GM19238 (cell line): ENCODE results near the gene ZNF365.
"Not testable (repeated sequence)": the region's sequence is repeated elsewhere in the genome, so short reads cannot be mapped to it uniquely, and the experiment has no call there.

Experiments
- DNase-seq: peaks from one replicate; pipeline ENCODE4 v3.0.0; 2011; ENCODE audit warnings: low spot score; ENCODE audit not compliant: insufficient read length

ZNF365 gene

DNA sequence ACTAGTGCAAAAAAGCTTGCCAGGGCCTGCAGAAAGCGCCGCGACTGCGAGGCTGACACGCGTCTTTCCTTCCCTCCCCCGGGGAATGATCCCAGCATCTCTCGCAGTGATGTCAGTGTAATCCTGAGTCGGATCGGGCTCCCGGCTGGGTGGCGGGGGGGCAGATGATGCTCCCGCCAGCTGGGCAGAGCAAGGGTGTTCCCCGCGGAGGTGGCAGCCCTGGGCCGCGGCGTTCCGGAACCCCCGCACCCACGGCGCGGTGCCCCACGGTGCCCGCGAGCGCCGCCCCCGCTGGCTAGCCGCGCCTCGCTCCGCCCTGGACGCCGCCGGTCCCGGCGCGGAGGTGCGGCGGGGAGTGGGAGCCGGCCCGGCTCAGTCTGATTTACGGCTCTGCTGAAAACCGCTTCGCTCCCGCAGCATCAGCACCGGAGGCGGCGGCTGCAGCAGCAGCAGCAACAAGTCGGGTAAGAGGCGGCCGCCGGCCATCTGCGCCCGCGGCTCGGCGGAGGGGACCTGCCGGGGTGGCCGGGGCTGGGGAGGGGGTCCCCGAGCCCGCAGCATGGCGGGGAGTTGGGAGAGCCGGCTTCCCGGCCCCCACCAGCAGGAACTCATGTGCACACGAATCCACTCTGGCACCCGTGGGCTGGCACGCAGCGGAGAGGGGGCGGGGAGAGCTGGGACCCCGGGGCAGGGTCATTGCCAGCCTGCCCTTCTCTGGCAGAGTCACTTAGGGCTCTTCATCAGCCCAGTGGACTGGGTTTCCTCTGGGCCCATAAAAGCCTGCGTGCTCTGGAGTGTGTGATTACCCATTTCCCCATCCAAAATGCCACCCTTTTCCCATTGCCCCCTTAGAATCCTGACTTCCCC lies at the start of gene ZNF365:
Gene ZNF365 (plus strand): TSS at position 375 of the 867 bp plus-strand sequence. CDS start 1,825 bp downstream, outside the sequence.
- no peak for DNase-seq

DNA sequence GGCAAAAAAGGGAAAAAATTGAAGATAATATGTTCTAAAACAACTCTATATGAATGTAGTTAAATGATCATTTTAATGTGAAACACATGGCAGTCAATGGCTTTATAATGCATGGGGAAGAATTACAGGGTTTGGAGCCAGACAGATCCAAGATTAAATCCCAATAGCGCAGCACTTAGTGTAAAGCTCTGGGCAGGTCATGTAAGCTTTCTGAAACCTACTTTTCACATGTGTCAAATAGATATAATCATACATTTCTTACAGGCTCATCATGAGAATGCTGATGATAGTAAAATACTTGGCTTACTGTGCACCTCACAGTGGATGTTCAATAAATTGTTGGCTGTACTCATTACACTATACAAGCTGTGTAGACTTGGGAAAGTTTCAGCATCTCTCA lies 48.0 kb upstream of the ZNF365 start:
- DNase-seq = no peak

DNA sequence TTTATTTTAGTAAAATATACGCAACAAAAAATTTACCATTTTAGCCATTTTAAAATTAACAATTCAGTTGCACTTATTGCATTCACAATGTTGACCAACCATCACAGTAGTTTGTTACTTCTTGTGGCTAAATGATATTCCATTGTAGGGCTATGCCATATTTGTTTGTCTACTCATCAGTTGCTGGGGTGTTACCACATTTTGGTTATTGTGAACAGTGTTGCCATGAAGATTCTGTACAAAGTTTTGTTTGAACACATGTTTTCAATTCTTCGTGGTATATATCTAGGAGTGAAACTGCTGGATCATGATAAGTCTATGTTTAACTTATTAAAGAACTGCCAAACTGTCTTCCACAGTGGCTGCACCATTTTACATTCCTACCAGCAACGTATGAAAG lies 46.3 kb upstream of the ZNF365 start:
- DNase-seq = no peak

- DNase-seq = no peak
Measured at GRCh38 chr10:62330213-62330612, 44.0 kb upstream of the ZNF365 start.

DNA sequence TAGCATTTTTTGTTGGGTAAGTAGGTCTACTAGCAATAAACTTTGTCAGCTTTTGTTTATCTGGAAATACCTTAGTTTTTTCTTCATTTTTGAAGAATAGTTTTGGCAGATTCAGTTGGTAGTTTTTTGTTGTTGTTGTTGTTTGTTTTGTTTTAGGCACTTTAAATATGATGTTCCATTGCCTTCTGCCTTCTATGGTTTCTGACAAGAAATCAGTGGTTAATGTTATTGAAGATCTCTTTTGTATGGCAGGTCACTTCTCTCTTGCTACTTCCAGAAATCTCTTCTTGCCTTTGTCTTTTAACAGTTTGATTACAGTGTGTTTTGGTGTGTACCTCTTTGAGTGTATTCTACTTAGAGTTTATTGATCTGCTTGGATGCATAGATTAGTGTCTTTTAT lies 41.8 kb upstream of the ZNF365 start:
- no peak for DNase-seq

- no peak for DNase-seq
Measured at GRCh38 chr10:62333135-62333889, 40.9 kb upstream of the ZNF365 start.

DNA sequence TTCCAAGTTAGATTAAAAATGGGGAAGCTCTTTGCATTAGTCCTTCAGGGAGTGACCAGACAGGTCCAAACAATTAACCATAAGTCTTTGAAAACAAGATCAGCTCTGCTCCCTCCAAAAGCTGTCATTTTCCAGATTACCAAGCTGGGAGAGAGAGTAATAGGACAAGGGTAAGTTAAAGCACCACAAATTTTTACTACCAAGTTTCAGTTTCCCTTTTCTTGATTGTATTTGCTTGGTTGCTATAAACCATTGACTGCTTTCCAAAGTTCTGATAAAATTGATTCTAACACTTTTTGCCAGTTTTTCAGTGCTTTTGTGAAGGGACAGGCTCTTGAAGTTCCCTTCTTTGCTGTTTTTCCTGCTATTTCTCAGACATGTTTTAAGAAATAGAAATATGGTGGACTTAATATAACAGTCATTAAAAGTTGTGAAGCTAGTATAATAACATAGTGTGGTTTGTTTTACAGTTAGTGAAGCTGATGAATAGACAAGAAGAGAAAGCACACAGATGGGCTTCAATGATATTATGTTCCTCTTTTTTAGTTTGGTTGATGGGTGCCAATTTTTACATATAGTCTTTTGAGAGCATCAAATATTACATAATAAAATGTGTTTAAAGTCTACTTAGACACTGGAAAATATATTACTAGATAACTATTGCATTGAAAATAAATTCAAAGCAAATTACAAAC lies 40.0 kb upstream of the ZNF365 start:
- no peak for DNase-seq

DNA sequence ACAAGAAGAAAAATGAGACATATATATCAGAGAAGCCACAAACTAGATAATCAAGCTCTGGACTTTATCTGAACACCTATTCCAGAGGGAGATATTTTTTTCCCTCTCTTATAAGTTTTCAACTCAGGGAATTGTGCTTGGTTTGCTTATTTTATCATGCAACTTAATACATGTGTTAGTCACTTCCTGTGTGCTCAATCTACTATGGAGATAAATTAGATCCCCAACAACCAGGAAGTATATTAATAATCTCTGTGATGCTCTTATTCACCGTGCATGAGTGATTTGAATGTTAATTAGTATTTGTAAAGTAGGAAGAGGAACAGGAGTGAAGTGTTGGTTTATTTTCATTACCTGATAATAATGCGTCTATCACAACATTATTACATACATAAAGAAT lies 38.8 kb upstream of the ZNF365 start:
- DNase-seq = no peak

GRCh38 chr10:62336404-62336803 lies 37.8 kb upstream of the ZNF365 start:
- DNase-seq = no peak

GRCh38 chr10:62341419-62341818 lies 32.8 kb upstream of the ZNF365 start:
- no peak for DNase-seq

DNA sequence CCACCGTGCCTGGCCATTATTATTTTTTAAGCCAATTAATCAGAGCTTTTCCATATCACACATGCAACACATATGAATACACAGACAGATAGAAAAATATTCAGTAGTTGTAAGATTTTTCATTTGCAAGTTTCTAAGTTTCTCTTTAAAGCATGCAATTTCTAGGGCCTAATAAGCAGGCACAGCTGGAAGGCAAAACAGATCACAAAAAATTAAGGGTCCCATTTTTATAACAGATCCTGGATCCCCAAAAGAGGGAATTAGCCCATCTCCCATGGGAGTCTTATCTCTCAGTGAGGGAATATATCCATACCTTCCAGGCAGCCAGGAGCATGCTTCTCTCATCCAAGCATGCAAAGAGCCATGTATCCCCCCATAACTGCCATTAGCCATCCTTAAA lies 31.2 kb upstream of the ZNF365 start:
- DNase-seq = no peak

DNA sequence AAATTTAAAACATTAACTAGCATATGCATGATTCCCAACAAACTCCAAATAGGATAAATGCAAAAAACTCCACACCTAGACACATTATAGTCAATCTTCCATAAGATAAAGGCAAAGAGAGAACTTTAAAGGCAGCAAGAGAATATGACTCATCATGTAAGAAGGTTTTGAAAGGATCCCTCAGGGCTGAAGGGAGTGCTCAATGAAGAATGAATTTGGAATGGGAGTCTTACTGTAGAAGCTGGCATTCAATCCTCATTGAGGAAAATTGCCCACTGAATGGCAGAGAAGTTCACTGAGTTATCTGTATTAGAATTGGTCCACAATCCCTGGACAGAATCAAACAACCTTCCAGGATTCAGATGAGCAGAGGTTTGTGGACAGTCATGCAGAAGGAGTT lies 26.1 kb upstream of the ZNF365 start:
- DNase-seq = no peak

- no peak for DNase-seq
Measured at GRCh38 chr10:62352356-62352970, 21.7 kb upstream of the ZNF365 start.

DNA sequence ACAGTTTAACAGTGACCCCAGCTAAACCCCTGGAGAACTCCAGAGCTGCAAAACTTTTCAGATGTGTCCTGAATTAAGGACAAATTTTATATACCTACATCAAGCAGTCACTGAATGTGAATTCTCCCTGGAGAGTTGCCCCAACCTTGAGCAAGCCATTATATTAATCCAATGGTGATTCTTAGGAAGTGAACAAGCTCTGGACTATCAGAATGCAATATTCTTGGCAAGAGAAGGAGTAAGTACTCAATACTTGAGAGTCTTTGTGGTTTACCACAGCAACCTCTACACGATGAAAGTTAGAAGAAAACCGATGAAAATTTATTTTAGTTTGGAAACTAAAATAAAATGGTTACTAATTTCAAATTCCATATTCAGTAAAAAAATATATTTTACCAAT lies 19.3 kb upstream of the ZNF365 start:
- no peak for DNase-seq

- DNase-seq = no peak
Measured at GRCh38 chr10:62356447-62356846, 17.7 kb upstream of the ZNF365 start.

DNA sequence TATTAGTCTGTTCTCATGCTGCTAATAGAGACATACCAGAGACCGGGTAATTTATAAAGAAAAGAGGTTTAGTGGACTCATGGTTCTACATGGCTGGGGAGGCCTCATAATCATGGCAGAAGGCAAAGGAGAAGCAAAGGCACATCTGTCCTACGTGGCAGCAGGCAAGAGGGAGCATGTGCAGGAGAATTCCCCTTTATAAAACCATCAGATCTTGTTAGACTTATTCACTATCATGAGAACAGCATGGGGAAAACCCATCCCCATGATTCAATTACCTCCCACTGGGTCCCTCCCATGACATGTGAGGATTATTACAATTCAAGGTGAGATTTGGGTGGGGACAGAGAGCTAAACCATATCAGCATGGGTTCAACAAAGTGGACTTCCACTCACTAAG lies 16.0 kb upstream of the ZNF365 start:
- DNase-seq = not testable (repeated sequence)

- no peak for DNase-seq
Measured at GRCh38 chr10:62373639-62373994, 552 bp upstream of the ZNF365 start.

- DNase-seq = no peak
Measured at GRCh38 chr10:62374862-62375710, 917 bp downstream of the ZNF365 start.

- no peak for DNase-seq
Measured at GRCh38 chr10:62376071-62377025, 2.2 kb downstream of the ZNF365 start.

DNA sequence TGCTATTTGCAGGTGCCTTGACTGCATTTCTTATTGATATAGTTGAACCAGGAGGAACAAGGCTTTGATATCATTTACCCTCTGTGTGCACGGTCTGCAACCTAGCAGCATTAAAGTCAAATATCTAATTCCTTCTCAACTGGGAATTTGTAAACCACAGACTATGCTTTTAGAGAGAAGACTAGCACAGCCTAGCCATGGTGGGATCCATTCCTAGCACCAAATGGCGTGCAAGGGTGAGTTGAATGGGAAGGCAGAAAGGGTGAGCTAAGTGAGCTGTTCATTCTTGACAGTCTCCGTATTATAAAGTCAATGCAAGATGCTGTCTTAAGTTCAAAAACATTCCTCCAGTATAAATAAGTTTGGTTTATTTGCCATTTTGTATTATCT lies 2.9 kb downstream of the ZNF365 start:
- DNase-seq = no peak
